K562 (cell line): Measurements from ENCODE around the gene BBX. TPM values are rescaled to one million over a fixed set of nuclear protein-coding genes. Genes with fewer than 3 reads are reported as not detected.

Source experiments
- ATAC-seq: fragments of 200-7000 bp; cut with Tn5 transposase; 3 replicates; pipeline ENCODE4 v1.9.1; 2020; ENCODE audit warnings: moderate library complexity
- BruUV-seq: library from RNA; stranded (reverse); fragments of 400-500 nt; replicated peaks from 2 replicates; lab custom pipeline; 2021; lab: Mats Ljungman, UMichigan
- CTCF ChIA-PET: fragments of 300-600 bp; formaldehyde crosslinking; extraction: SDS; loops from one replicate; lab custom pipeline; 2021; ENCODE audit warnings: low intra/inter-chr PET ratio; lab: Yijun Ruan, JAX
- POLR2A ChIA-PET: fragments of 300-600, 350-650 bp; sonication (Branson Sonifier 250); formaldehyde crosslinking; extraction: SDS; loops from one replicate; lab custom pipeline; 2021; ENCODE audit warnings: antibody characterized with exemption, inconsistent platforms; lab: Yijun Ruan, JAX
- DNase-seq, 4 experiments: peaks; one replicate each; pipeline versions ENCODE4 v3.0.0 to v3.0.0-alpha.2; 2011 to 2018; ENCODE audit warnings: low spot score in 3 of 4, mixed read lengths in 3 of 4; ENCODE audit errors: extremely low read depth in 1 of 4
- FAIRE-seq: peaks from 2 replicates; lab custom pipeline; 2011; peaks lifted over from hg19 to GRCh38; lab: Jason Lieb, UNC
- H2AFZ ChIP-seq: 2 replicates; pipeline ENCODE4 v1.6.0; 2011; ENCODE audit warnings: low read depth, low read length, control low read depth, inconsistent platforms
- H3K27ac ChIP-seq: fragments of 200-600 bp; 3 replicates; pipeline ENCODE4 v1.8.0; 2011; ENCODE audit warnings: low read depth, mild to moderate bottlenecking, control low read depth, inconsistent platforms, low read length, moderate library complexity, mixed read lengths; ENCODE audit errors: extremely low read depth
- H3K27me3 ChIP-seq, 2 experiments: fragments of 300-600 bp in 1 of 2; 2 replicates in 1 of 2; 3 replicates in 1 of 2; pipeline versions ENCODE4 v1.6.0 to v1.8.0; 2011; ENCODE audit warnings: inconsistent platforms in 2 of 2, low read length in 2 of 2, mild to moderate bottlenecking in 1 of 2, mixed read lengths in 1 of 2, moderate library complexity in 1 of 2; ENCODE audit not compliant: control insufficient read depth in 2 of 2, insufficient read depth in 2 of 2
- H3K36me3 ChIP-seq: fragments of 300-600 bp; 3 replicates; pipeline ENCODE4 v1.8.0; 2011; ENCODE audit warnings: mild to moderate bottlenecking, low read length, inconsistent platforms; ENCODE audit not compliant: control insufficient read depth, insufficient read depth
- H3K4me1 ChIP-seq, 2 experiments: fragments of 200-600 bp in 1 of 2; replicated peaks in 1 of 2; 2 replicates in 1 of 2; 3 replicates in 1 of 2; pipeline versions ENCODE4 v1.5.1 to v1.8.0; 2011; ENCODE audit warnings: inconsistent platforms in 2 of 2, low read length in 2 of 2, mild to moderate bottlenecking in 1 of 2, mixed read lengths in 1 of 2, moderate library complexity in 1 of 2; ENCODE audit not compliant: control insufficient read depth in 2 of 2, insufficient read depth in 2 of 2
- H3K4me2 ChIP-seq: 2 replicates; pipeline ENCODE4 v1.6.1; 2011; ENCODE audit warnings: low read length, control low read depth, inconsistent platforms, mixed read lengths; ENCODE audit not compliant: insufficient read depth
- H3K4me3 ChIP-seq: fragments of 200-600 bp; sonication (generic), shearing (Covaris generic); 2 replicates; pipeline ENCODE4 v1.5.1; 2016; ENCODE audit warnings: control low read depth, inconsistent platforms
- H3K79me2 ChIP-seq: fragments of 200-600 bp; 3 replicates; pipeline ENCODE4 v1.8.0; 2011; ENCODE audit warnings: low read length, inconsistent platforms; ENCODE audit not compliant: control insufficient read depth, insufficient read depth
- H3K9ac ChIP-seq, 2 experiments: 2 replicates each; pipeline versions ENCODE4 v1.6.0 to v1.6.1; 2011; ENCODE audit warnings: low read depth in 2 of 2, low read length in 2 of 2, control low read depth in 1 of 2, inconsistent platforms in 1 of 2, mild to moderate bottlenecking in 1 of 2, mixed read lengths in 1 of 2; ENCODE audit not compliant: insufficient read depth in 1 of 2
- H3K9me1 ChIP-seq: one replicate; pipeline ENCODE4 v1.6.0; 2011; ENCODE audit warnings: inconsistent platforms, mild to moderate bottlenecking, low read length, moderate library complexity; ENCODE audit not compliant: control insufficient read depth, insufficient read depth
- H3K9me3 ChIP-seq: replicated peaks from 2 replicates; pipeline ENCODE4 v1.5.1; 2011; ENCODE audit warnings: low read depth, low read length, inconsistent platforms; ENCODE audit not compliant: control insufficient read depth, insufficient read depth
- H4K20me1 ChIP-seq: replicated peaks from 2 replicates; pipeline ENCODE4 v1.6.1; 2011; ENCODE audit warnings: low read length, inconsistent platforms, mixed read lengths; ENCODE audit not compliant: control insufficient read depth, insufficient read depth
- DMBX1 ChIP-seq: fragments of 250-450 bp; sonication (Bioruptor Pico); IDR thresholded peaks from 2 replicates; pipeline ENCODE4 v1.8.0; 2022; ENCODE audit warnings: inconsistent platforms, mild to moderate bottlenecking, moderate library complexity, borderline replicate concordance
- NFXL1 ChIP-seq: fragments of 450-650 bp; formaldehyde crosslinking; IDR thresholded peaks from 2 replicates; pipeline ENCODE4 v1.4.0; 2021; ENCODE audit warnings: mild to moderate bottlenecking
- SMAD4 ChIP-seq: fragments of 250-450 bp; sonication (Bioruptor Pico); conservative IDR thresholded peaks from 2 replicates; pipeline ENCODE4 v1.8.0; 2021; ENCODE audit warnings: inconsistent platforms, mild to moderate bottlenecking, moderate library complexity
- TAF7 ChIP-seq: fragments of 450-650 bp; IDR thresholded peaks from 2 replicates; pipeline ENCODE4 v1.6.1; 2016; ENCODE audit warnings: missing genetic modification characterization, missing compliant biosample characterization
- ZBTB2 ChIP-seq: fragments of 450-650 bp; IDR thresholded peaks from 2 replicates; pipeline ENCODE4 v1.6.1; 2016; ENCODE audit warnings: antibody characterized with exemption
- ZNF280B ChIP-seq: fragments of 250-450 bp; sonication (Bioruptor Pico); IDR thresholded peaks from 2 replicates; pipeline ENCODE4 v1.5.1; 2021; ENCODE audit warnings: mild to moderate bottlenecking
- WGBS: fragments of 100-300 bp; shearing (Covaris generic); methylation state at CpG from one replicate; pipeline ENCODE4 v1.1.6; 2016; ENCODE audit warnings: low coverage, mixed read lengths; ENCODE audit not compliant: insufficient coverage; ENCODE audit errors: missing lambda C conversion rate; 5-methylcytosine and 5-hydroxymethylcytosine counted together
- in situ Hi-C: fragments of 300-500 bp; cut with MboI; formaldehyde crosslinking; loops from 4 replicates; pipeline ENCODE4 v1.15.0; 2018; ENCODE audit warnings: inconsistent platforms, mixed read lengths
- intact Hi-C: fragments of 100-400 bp; cut with micrococcal nuclease; formaldehyde crosslinking; loops from 2 replicates; pipeline ENCODE4 v1.14.2; 2022
- polyA plus RNA-seq, 8 experiments: library from polyadenylated mRNA; depleted of rRNA in 4 of 8; stranded (reverse) in 5 of 8; unstranded in 3 of 8; fragments of >200 nt; fragmentation: Nextera tagmentation in 2 of 8; fragmentation: Illumina TruSeq in 1 of 8; extraction: Ambion mirVana in 2 of 8; extraction: Trizol in 1 of 8; gene quantifications; 2 replicates each; pipeline versions ENCODE4 v1.2.1 to v1.2.3, GENCODE V29; 2011 to 2014; ENCODE audit warnings: inconsistent platforms in 1 of 8, missing spikeins in 1 of 8
- total RNA-seq, 7 experiments: library from RNA; depleted of rRNA in 6 of 7; stranded (reverse); fragments of >200 nt in 6 of 7; fragmentation: Illumina TruSeq in 2 of 7; extraction: Trizol in 2 of 7; gene quantifications; 2 replicates each; pipeline versions ENCODE4 v1.2.1 to v1.2.3, GENCODE V29; 2011 to 2021; ENCODE audit warnings: low replicate concordance in 1 of 7

Gene BBX
- total and polyA plus RNA-seq, 9 of the 15 experiments (the other 6 are each of a cell fraction or from before 2014, with no cell fraction given), result 4.9 to 19.5 (median 11.8) TPM

DNA sequence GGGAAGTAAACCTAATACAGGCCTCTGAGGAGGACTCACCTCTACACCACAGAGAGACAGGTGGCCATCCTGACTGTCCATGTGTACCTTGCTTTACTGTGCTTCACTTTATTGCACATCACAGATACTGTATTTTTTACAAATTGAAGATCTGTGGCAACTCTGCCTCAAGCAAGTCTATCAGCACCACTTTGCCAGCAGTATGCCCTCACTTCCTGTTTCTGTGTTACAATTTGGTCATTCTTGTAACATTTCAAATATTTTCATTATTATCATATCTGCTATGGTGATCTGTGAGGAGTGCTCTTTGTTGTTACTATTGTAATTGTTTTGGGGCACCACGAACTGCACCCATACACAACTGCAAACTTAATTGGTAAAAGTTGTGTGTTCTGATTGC, 78.0 kb downstream of the BBX start:
- Histone ChIP-seq H3K27ac (no peak overlapping the region), H2AFZ (no peak overlapping the region), H3K79me2 (no peaks in the 10 kb centered on the region), H3K27me3 (no peaks in the 10 kb centered on the region), H3K9me3 (no peaks in the 10 kb centered on the region), H3K4me1 (no peaks in the 10 kb centered on the region; a peak in 1 of 5 replicates), H3K4me2 (no peak overlapping the region), H3K9ac (no peak overlapping the region)
- FAIRE-seq (no peak), ATAC-seq (no peak), DNase-seq (no peak)
- BruUV-seq, result no TSS peak
- in situ Hi-C loops (no loop called here), intact Hi-C loops (no loop called here)
- ChIA-PET CTCF (no interaction called here), POLR2A (no interaction called here)
- no peak for TF ChIP-seq ZNF280B
- TF ChIP-seq DMBX1 (CRISPR knock-in tag), result no peak
- TF ChIP-seq SMAD4 (CRISPR knock-in tag), result no peak
- TF ChIP-seq ZBTB2, result no peak
- TF ChIP-seq TAF7 (tag), result no peak
- no peak for TF ChIP-seq NFXL1
- TF ChIP-seq, all 486 proteins: peak for 0
- H4K20me1 ChIP-seq, result no peaks in the 10 kb centered on the region; the same call in 1 of the 2 replicates
- 71% methylated on average over 1 of the region's 1 CpG for WGBS
- no peak overlapping the region for H3K4me3 ChIP-seq
- no peaks in the 10 kb centered on the region for H3K36me3 ChIP-seq
- no peaks in the 10 kb centered on the region for H3K9me1 ChIP-seq
